Left ventricle myocardium inferior (tissue), 1 donor: ENCODE results near the gene PTPRM. TPM values are rescaled to one million over a fixed set of nuclear protein-coding genes. Genes with fewer than 3 reads are reported as not detected.

Experiments
- DNase-seq: peaks from one replicate; pipeline ENCODE4 v3.0.0-alpha.2; 2020
- H3K27ac ChIP-seq: fragments of 200-600 bp; replicated peaks from 2 replicates; pipeline ENCODE4 v1.8.0; 2021
- H3K27me3 ChIP-seq: fragments of 200-600 bp; 2 replicates; pipeline ENCODE4 v1.8.0; 2021; ENCODE audit warnings: low read depth
- H3K36me3 ChIP-seq: fragments of 200-600 bp; 2 replicates; pipeline ENCODE4 v1.8.0; 2021
- H3K4me1 ChIP-seq: fragments of 200-600 bp; 2 replicates; pipeline ENCODE4 v1.8.0; 2021
- H3K4me3 ChIP-seq: fragments of 200-600 bp; 2 replicates; pipeline ENCODE4 v1.8.0; 2021; ENCODE audit warnings: mild to moderate bottlenecking, moderate library complexity
- H3K9me3 ChIP-seq: fragments of 200-600 bp; replicated peaks from 2 replicates; pipeline ENCODE4 v1.8.0; 2021
- intact Hi-C: fragments of 100-400 bp; cut with micrococcal nuclease; formaldehyde crosslinking; loops from one replicate; pipeline ENCODE4 v1.11.0; 2022
- total RNA-seq: library from RNA; stranded (reverse); fragmentation: NEBNext Ultra II Directional; extraction: Animal tissue kit (Norgen Biotek cat#: 25700); gene quantifications from one replicate; pipeline ENCODE4 v1.2.1, GENCODE V29; 2021
- TF ChIP-seq, protein P1 (sequence below): fragments of 200-600 bp; IDR thresholded peaks from 2 replicates; pipeline ENCODE4 v1.8.0; 2021; ENCODE audit warnings: antibody characterized with exemption, mild to moderate bottlenecking, borderline replicate concordance
- donor health status: DM: no; HTN: yes; CAD: no; lungs with severe emphysema.

Gene PTPRM
- total RNA-seq, 1 donor from 2014 or later, result 132 TPM

DNA sequence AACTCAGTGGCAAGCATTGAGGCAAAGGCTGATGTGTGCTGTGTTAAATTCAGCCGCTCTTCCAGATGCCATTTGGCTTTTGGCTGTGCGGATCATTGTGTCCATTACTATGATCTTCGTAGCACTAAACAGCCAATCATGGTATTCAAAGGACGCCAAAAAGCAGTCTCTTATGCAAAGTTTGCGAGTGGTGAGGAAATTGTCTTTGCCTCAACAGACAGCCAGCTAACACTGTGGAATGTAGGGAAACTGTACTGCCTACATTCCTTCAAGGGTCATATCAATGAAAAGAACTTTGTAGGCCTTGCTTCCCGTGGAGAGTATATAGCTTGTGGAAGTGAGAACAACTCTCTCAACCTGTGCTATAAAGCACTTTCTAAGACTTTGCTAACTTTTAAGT lies 846.6 kb downstream of the PTPRM start:
- Histone ChIP-seq H3K36me3 (peaks cover 5% of the 10 kb centered on the region), H3K9me3 (peaks cover 59% of the 10 kb centered on the region), H3K4me3 (no peak overlapping the region), H3K27ac (no peak overlapping the region), H3K27me3 (no peaks in the 10 kb centered on the region), H3K4me1 (no peaks in the 10 kb centered on the region)
- TF ChIP-seq, protein P1, sequence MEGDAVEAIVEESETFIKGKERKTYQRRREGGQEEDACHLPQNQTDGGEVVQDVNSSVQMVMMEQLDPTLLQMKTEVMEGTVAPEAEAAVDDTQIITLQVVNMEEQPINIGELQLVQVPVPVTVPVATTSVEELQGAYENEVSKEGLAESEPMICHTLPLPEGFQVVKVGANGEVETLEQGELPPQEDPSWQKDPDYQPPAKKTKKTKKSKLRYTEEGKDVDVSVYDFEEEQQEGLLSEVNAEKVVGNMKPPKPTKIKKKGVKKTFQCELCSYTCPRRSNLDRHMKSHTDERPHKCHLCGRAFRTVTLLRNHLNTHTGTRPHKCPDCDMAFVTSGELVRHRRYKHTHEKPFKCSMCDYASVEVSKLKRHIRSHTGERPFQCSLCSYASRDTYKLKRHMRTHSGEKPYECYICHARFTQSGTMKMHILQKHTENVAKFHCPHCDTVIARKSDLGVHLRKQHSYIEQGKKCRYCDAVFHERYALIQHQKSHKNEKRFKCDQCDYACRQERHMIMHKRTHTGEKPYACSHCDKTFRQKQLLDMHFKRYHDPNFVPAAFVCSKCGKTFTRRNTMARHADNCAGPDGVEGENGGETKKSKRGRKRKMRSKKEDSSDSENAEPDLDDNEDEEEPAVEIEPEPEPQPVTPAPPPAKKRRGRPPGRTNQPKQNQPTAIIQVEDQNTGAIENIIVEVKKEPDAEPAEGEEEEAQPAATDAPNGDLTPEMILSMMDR, result no peak
- intact Hi-C loops, result no loop called here
- no peak for DNase-seq

DNA sequence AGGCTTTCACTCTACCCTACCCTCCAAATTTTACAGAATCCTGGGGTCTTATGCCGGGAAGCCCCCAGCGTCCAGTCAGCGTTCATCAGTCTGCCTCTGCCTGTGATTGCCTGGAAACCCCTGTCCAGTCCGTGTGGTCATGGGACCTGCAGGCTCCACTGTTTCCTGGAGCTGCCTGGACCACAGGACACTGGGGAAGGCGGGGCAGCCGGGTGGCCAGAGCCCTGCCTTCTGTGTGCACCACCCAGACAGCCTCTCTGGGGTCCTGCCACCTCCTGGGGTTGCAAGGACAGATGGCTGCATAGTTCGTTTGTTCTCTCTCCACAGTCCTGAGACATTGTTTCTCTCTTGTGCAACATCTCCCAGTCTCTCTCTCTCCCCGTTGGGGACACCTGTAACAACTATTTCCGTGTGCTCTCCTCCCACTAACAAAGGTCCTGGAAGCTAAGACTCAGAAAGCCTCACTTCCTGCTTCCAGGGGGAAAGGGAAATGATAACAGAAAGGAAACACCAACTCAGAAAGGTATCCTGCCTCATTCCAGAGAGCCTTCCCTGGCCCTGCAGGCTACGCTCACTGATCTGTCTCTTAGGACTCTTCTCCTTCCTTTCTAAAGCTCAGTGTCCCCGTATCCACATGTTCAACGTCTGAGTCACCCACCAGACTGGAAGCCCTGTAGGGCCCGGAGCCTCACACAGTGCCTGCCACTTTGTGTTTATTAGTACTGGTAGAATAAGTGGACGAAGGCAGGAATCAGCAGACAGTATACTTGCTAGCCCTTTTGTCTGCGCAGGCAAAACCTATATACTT lies 849.3 kb downstream of the PTPRM start:
- no peaks in the 10 kb centered on the region for H3K36me3 ChIP-seq
- H3K9me3 ChIP-seq, result peaks cover 35% of the 10 kb centered on the region
- TF ChIP-seq, protein P1, result no peak
- no peaks in the 10 kb centered on the region for H3K4me1 ChIP-seq
- peak overlapping the region; percentile 18 for H3K27ac ChIP-seq
- H3K27me3 ChIP-seq, result no peaks in the 10 kb centered on the region
- H3K4me3 ChIP-seq, result no peak overlapping the region
- no peak for DNase-seq
- intact Hi-C loops, result no loop called here

DNA sequence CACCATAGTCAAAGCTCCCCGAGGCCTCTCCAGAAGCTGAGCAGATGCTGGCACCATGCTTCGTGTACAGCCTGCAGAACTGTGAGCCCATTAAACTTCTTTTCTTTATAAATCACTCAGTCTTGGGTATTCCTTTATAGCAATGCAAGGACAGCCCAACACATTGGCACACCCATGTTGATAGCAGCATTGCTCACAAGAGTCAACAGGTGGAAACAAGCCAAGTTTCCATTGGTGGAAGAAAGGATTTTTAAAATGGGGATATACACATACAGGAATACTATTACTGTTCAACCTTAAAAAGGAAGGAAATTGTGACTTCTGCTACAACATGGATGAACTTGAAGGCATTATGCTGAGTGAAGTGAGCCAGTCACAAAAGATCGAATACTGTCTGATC lies 855.3 kb downstream of the PTPRM start:
- no peak overlapping the region for H3K27ac ChIP-seq
- no peak for DNase-seq
- intact Hi-C loops, result no loop called here
- peaks cover 10% of the 10 kb centered on the region for H3K4me1 ChIP-seq
- TF ChIP-seq, protein P1, result no peak
- H3K27me3 ChIP-seq, result no peaks in the 10 kb centered on the region
- H3K9me3 ChIP-seq, result no peaks in the 10 kb centered on the region
- no peaks in the 10 kb centered on the region for H3K36me3 ChIP-seq
- H3K4me3 ChIP-seq, result no peak overlapping the region

DNA sequence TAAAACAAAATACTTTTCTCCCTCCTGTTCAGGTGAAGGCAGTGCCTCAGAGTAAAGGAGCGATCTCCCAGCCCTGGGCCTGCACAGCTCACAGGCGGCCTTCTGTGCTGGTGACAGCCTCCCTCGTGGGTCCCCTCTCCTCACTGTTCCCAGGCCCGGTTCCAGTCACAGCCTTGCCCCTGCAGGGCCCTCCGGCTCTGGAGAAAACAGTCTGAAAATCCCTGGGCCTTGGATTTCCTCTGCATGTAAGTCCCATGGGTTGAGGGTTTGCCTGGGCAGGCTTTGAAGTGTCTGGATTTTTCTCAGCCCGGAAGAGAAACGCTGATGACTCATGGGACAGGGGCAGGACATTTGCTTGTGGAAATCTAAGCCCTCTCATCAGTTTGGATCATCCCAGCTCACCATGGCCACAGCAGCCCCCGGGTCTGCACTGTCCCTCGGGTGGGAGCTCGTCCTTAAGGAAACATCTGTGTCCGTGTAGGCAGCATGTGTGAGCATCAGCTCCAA lies 856.0 kb downstream of the PTPRM start:
- Histone ChIP-seq H3K4me3 (no peak overlapping the region), H3K9me3 (no peaks in the 10 kb centered on the region), H3K27me3 (no peaks in the 10 kb centered on the region), H3K4me1 (peaks cover 10% of the 10 kb centered on the region), H3K36me3 (no peaks in the 10 kb centered on the region), H3K27ac (peak overlapping the region; percentile 19)
- DNase-seq, result no peak
- intact Hi-C loops, result no loop called here
- TF ChIP-seq, protein P1, result no peak

DNA sequence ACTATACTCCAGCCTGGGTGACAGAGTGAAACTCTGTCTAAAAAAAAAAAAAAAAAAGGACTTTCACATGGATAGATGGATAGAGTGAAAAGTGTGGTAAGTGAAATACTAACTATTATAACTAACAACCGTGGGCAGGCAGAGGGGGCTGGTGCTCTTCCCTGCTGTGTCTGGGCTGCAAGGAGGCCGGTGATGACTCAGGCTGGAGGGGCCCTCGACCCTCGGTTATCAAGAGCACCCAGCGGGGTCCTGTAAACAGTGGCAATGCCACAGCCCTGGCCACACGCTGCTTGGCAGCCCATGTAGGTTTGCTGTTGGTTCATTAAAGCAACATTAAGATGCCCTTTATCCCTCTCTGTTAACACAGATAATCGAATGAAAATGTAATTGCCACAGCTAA lies 857.4 kb downstream of the PTPRM start:
- Histone ChIP-seq H3K4me1 (peaks cover 10% of the 10 kb centered on the region), H3K9me3 (no peaks in the 10 kb centered on the region), H3K4me3 (no peak overlapping the region), H3K27me3 (no peaks in the 10 kb centered on the region), H3K36me3 (no peaks in the 10 kb centered on the region), H3K27ac (no peak overlapping the region)
- DNase-seq, result no peak
- intact Hi-C loops, result no loop called here
- TF ChIP-seq, protein P1, result no peak
